Measurements from ENCODE around the gene ATL2. TPM values are rescaled to one million over a fixed set of nuclear protein-coding genes. Genes with fewer than 3 reads are reported as not detected.
"Not testable (repeated sequence)": the region's sequence is repeated elsewhere in the genome, so short reads cannot be mapped to it uniquely, and the experiment has no call there.

Gene ATL2
- total RNA-seq, 2 donors from 2014 or later, result 70.9 to 88.7 TPM

- DNase-seq (ENCODE audit: low spot score), result no peak
- H3K4me3 ChIP-seq, result no peak overlapping the region
- no peak for TF ChIP-seq POLR2AphosphoS5 (IDR thresholded peaks at IDR 0.05)
- no peak for TF ChIP-seq CTCF (IDR thresholded peaks at IDR 0.05)
- no peak for TF ChIP-seq POLR2A (IDR thresholded peaks at IDR 0.05)
- intact Hi-C loops (cut with DNase I), result no loop called here
- H3K4me1 ChIP-seq (replicated peaks), result no peaks in the 10 kb centered on the region
- no peak overlapping the region for H3K27ac ChIP-seq
- no peaks in the 10 kb centered on the region for H3K9me3 ChIP-seq
- 34% methylated on average over 3 of the region's 3 CpGs for WGBS
- H3K36me3 ChIP-seq, result no peaks in the 10 kb centered on the region
- no peaks in the 10 kb centered on the region for H3K27me3 ChIP-seq (replicated peaks; ENCODE audit: insufficient read depth)
These were observed 92.1 kb downstream of the ATL2 start for GRCh38 chr2:38284971-38285370.

- H3K9me3 ChIP-seq, result no peaks in the 10 kb centered on the region
- no peak overlapping the region for H3K27ac ChIP-seq
- H3K36me3 ChIP-seq, result no peaks in the 10 kb centered on the region
- 93% methylated on average over 6 of the region's 6 CpGs for WGBS
- no peak overlapping the region for H3K4me3 ChIP-seq
- H3K4me1 ChIP-seq (replicated peaks), result no peaks in the 10 kb centered on the region
- TF ChIP-seq POLR2AphosphoS5 (IDR thresholded peaks at IDR 0.05) (no peak), POLR2A (IDR thresholded peaks at IDR 0.05) (no peak), CTCF (IDR thresholded peaks at IDR 0.05) (no peak)
- H3K27me3 ChIP-seq (replicated peaks; ENCODE audit: insufficient read depth), result no peaks in the 10 kb centered on the region
- intact Hi-C loops (cut with DNase I), result no loop called here
- no peak for DNase-seq (ENCODE audit: low spot score)
These were observed 95.9 kb downstream of the ATL2 start for GRCh38 chr2:38281095-38281742.

GRCh38 chr2:38279201-38279600, 97.9 kb downstream of the ATL2 start:
- TF ChIP-seq POLR2A (IDR thresholded peaks at IDR 0.05) (no peak), POLR2AphosphoS5 (IDR thresholded peaks at IDR 0.05) (no peak), CTCF (IDR thresholded peaks at IDR 0.05) (no peak)
- Histone ChIP-seq H3K4me3 (no peak overlapping the region), H3K27me3 (replicated peaks; ENCODE audit: insufficient read depth) (no peaks in the 10 kb centered on the region), H3K36me3 (no peaks in the 10 kb centered on the region), H3K4me1 (replicated peaks) (no peaks in the 10 kb centered on the region), H3K9me3 (no peaks in the 10 kb centered on the region), H3K27ac (no peak overlapping the region)
- DNase-seq (ENCODE audit: low spot score), result no peak
- WGBS, result 85% methylated on average over 4 of the region's 4 CpGs
- intact Hi-C loops (cut with DNase I), result loop anchor here (10.0 kb wide), 1 partner anchor 884 kb away; no protein-coding TSS in a partner anchor

GRCh38 chr2:38278117-38278438, 99.0 kb downstream of the ATL2 start:
- H3K36me3 ChIP-seq; DNase-seq (ENCODE audit: low spot score); H3K27ac ChIP-seq; H3K9me3 ChIP-seq; H3K4me1 ChIP-seq (replicated peaks); H3K27me3 ChIP-seq (replicated peaks; ENCODE audit: insufficient read depth); H3K4me3 ChIP-seq: not testable (repeated sequence)
- intact Hi-C loops (cut with DNase I), result loop anchor here (10.0 kb wide), 1 partner anchor 883 kb away; no protein-coding TSS in a partner anchor
- whole genome bisulfite sequencing, result 78% methylated on average over 9 of the region's 9 CpGs

GRCh38 chr2:38277245-38278116, 99.6 kb downstream of the ATL2 start:
- Histone ChIP-seq H3K4me1 (replicated peaks) (no peaks in the 10 kb centered on the region), H3K4me3 (no peak overlapping the region), H3K36me3 (no peaks in the 10 kb centered on the region), H3K9me3 (no peaks in the 10 kb centered on the region), H3K27ac (no peak overlapping the region), H3K27me3 (replicated peaks; ENCODE audit: insufficient read depth) (no peaks in the 10 kb centered on the region)
- WGBS, result 58% methylated on average over 6 of the region's 6 CpGs
- DNase-seq (ENCODE audit: low spot score), result no peak
- TF ChIP-seq POLR2AphosphoS5 (IDR thresholded peaks at IDR 0.05) (no peak), POLR2A (IDR thresholded peaks at IDR 0.05) (no peak), CTCF (IDR thresholded peaks at IDR 0.05) (no peak)
- intact Hi-C loops (cut with DNase I), result loop anchor here (10.0 kb wide), 1 partner anchor 883 kb away; no protein-coding TSS in a partner anchor

Measured in prostate gland (tissue), 2 donors.